CD4-positive, alpha-beta T cell treated with Interferon alpha-2 for 1 hour (primary cell): Measurements from ENCODE around the gene DYNC2LI1.

Source experiments
- DNase-seq, 2 donors: peaks; one replicate each; pipeline ENCODE4 v3.0.0-alpha.2; 2020 to 2022

Gene DYNC2LI1

GRCh38 chr2:43819491-43820163 lies 45.8 kb downstream of the DYNC2LI1 start:
- no peak for DNase-seq

GRCh38 chr2:43822839-43823238 lies 49.0 kb downstream of the DYNC2LI1 start:
- no peak for DNase-seq

GRCh38 chr2:43823751-43824150 lies 49.9 kb downstream of the DYNC2LI1 start:
- no peak for DNase-seq

GRCh38 chr2:43824512-43824911 lies 50.7 kb downstream of the DYNC2LI1 start:
- no peak for DNase-seq

GRCh38 chr2:43824951-43825493 lies 51.2 kb downstream of the DYNC2LI1 start:
- no peak for DNase-seq

GRCh38 chr2:43825841-43826240 lies 52.0 kb downstream of the DYNC2LI1 start:
- DNase-seq: no peak

- no peak for DNase-seq
Observed at GRCh38 chr2:43826305-43827250, 52.7 kb downstream of the DYNC2LI1 start.

GRCh38 chr2:43831543-43832294 lies 57.9 kb downstream of the DYNC2LI1 start:
- no peak for DNase-seq

GRCh38 chr2:43832457-43832856 lies 58.6 kb downstream of the DYNC2LI1 start:
- no peak for DNase-seq

- DNase-seq: no peak
Observed at GRCh38 chr2:43837033-43837432, 63.2 kb downstream of the DYNC2LI1 start.

GRCh38 chr2:43837831-43838559 lies 64.2 kb downstream of the DYNC2LI1 start:
- DNase-seq: no peak

- no peak for DNase-seq
Observed at GRCh38 chr2:43838560-43839267, 64.9 kb downstream of the DYNC2LI1 start, which contains the start of the genes ABCG5 and ABCG8. TSS of gene ABCG5 (minus strand) at chr2:43838839. CDS start at chr2:43838679, 160 bp downstream. TSS of gene ABCG8 (plus strand) at chr2:43838971. CDS start at chr2:43839054, 83 bp downstream.

GRCh38 chr2:43839776-43840564 lies 66.1 kb downstream of the DYNC2LI1 start:
- no peak for DNase-seq

- no peak for DNase-seq
Observed at GRCh38 chr2:43840965-43841364, 67.1 kb downstream of the DYNC2LI1 start.

GRCh38 chr2:43841949-43842865 lies 68.4 kb downstream of the DYNC2LI1 start:
- no peak for DNase-seq

- no peak for DNase-seq
Observed at GRCh38 chr2:43842866-43843226, 69.0 kb downstream of the DYNC2LI1 start.

GRCh38 chr2:43845181-43845580 lies 71.3 kb downstream of the DYNC2LI1 start:
- no peak for DNase-seq

- DNase-seq: no peak
Observed at GRCh38 chr2:43846140-43846793, 72.4 kb downstream of the DYNC2LI1 start.

- no peak for DNase-seq
Observed at GRCh38 chr2:43848214-43848613, 74.4 kb downstream of the DYNC2LI1 start.
